NK-92 (cell line): ENCODE data around the gene CADM1.

Experiments
- DNase-seq: peaks from one replicate; lab custom pipeline; 2025; ENCODE audit not compliant: unreplicated experiment; lab: John Stamatoyannopoulos, UW

Gene CADM1

DNA sequence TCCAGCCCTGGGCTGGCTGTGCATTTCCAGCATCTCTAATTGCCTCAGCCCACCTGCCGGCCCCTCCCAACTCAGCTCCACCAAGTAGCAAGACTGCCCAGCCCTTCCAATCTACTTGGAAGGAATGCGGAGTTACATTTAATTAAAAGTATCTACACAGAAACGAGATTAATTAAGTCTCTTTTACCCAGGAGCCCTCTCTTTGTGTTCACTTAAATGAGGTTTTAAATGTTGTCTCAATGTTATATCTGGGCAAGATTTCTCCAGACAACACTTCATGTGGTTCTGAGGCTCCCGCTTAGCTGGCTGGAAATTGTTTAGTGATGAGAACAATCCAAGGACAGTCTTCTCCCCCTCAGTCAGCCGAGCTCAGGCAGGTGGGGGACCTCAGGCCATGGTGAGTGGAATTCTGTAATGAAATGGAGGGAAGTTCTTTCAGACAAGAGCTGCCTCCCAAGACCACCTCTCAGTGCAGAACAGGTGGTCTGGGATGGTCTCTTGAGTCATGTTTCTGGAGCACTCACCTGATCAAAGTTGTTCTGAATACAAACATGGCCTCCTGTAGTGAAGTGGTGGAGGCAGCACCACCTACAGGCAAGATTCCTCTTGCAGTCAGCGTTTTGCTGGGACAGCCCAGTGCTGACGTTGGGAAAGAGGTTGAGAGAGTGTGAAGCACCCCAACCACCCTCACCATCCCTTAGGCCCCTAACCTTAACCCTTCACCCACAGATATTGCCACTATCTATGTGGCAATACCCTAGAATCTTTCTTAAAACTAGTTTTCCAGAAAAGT is 371.6 kb downstream of the CADM1 start:
- DNase-seq = no peak

GRCh38 chr11:115129473-115130289 is 374.5 kb downstream of the CADM1 start:
- DNase-seq = no peak

DNA sequence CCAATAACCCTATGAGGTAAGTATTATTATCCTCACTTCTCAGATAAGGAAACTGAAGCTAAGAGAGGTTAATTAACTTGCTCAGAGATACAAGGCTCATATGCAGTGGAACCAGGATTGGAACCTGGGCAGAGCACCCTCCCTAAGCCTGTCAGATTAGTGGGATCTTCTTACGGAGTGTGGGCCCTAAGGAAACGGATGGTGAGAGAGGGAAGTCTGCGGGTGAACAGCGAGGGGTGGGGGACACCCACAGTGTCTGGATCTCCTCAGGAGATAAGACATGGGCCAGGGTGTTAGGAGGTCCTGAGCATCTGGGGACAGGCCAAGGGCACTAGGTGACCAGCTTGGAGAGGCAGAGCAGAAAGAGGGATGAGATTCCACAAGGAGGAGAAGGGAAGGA is 376.0 kb downstream of the CADM1 start:
- no peak for DNase-seq

GRCh38 chr11:115127790-115128189 is 376.4 kb downstream of the CADM1 start:
- no peak for DNase-seq

DNA sequence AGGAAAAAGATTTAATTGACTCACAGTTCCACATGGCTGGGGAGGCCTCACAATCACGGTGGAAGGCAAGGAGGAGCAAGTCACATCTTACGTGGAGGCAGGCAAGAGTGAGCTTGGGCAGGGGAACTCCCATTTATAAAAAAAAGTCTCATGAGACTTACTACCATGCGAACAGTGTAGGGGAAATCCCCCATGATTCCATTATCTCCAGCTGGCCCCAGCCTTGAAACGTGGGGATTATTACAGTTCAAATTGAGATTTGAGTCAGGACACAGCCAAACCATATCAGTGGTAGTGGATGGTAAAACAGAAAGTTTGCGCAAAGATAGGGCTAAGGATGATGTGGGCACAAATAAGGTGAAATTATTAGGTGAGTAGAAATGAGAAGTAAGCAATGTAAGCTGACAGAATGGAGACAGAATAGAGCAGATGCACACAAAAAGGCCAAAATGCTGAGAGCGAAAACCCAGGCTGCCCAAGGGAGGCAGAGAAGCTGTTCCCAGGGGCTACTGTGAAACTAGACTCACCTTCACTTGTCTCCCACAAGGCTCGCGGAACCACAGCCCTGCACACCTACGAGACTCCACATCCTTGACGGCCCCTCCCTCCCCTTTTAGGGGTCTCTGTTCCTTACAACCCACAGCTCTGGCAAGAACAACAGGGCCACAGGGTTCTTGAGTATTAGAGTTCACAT is 377.6 kb downstream of the CADM1 start:
- DNase-seq = no peak

- DNase-seq = no peak
Observed at GRCh38 chr11:115126092-115126491, 378.1 kb downstream of the CADM1 start.

DNA sequence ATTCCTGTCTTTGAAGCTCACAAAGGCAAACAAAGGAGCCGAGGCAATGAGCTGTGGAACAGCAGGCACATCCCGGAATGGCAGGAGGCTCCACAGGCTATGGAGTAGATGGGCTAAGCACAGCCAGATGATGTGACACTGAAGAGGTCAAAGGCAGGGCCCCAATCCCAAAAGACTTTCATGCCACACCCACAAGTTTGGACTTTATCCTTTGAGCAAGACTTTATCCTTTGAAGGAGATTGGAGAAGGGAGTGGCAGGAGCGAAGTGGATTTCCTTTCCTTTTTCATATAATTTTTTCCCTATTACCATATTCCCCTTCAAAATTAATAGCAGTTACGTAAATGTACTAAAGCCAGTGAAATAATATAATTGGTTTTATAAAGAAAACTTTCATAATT is 379.4 kb downstream of the CADM1 start:
- DNase-seq = no peak

- DNase-seq = no peak
Observed at GRCh38 chr11:115123641-115124040, 380.6 kb downstream of the CADM1 start.

GRCh38 chr11:115122274-115122673 is 381.9 kb downstream of the CADM1 start:
- no peak for DNase-seq
